Measurements from ENCODE around the gene CLTB. TPM values are rescaled to one million over a fixed set of nuclear protein-coding genes. Genes with fewer than 3 reads are reported as not detected.
"Not testable (repeated sequence)": the region's sequence is repeated elsewhere in the genome, so short reads cannot be mapped to it uniquely, and the experiment has no call there.

Gene CLTB
- total RNA-seq, 1 donor from 2014 or later: 42.0 TPM

- no peak for DNase-seq
Observed at GRCh38 chr5:176427971-176428370, 11.6 kb upstream of the CLTB start.

DNA sequence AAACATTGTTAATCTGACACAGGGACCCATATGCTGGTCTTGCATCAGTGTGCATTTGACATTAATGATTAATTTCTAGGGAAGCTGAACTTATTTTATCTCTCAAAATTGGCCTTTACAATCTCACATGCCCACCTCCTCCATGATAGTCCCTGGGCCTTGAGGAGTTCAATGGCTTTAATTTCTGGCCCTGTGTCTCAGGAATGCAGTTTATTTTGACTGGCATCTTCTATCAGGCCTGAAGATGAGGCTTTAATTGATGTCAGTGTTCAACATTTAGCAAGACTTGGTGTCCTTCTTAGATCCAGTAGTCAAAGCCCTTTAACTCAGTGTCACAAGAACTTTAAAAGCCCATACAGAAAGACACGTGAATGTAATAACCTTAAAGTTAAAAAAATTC is 10.5 kb upstream of the CLTB start:
- no peak for DNase-seq

GRCh38 chr5:176425791-176426190 is 9.5 kb upstream of the CLTB start:
- DNase-seq: no peak

- DNase-seq: no peak
Observed at GRCh38 chr5:176425138-176425537, 8.8 kb upstream of the CLTB start.

DNA sequence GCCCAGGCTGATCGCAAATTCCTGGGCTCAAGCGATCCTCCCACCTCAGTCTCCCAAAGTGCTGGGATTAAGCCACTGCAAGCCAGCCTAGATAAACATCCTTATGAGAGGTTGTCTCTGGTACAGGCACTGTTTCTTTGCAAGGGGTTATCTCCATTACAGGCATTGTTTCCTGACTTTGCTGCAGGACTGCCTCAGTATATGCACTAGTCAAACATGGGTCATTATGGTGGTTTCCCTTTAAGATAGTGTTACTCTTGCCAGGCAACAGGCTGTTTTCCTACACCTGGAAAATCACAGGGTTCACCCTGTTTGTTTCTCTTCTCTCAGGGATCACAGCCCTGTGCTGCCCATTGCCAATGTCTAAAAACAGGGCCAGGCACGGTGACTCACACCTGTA is 7.8 kb upstream of the CLTB start:
- no peak for DNase-seq

- no peak for DNase-seq
Observed at GRCh38 chr5:176420972-176421544, 4.7 kb upstream of the CLTB start.

GRCh38 chr5:176420086-176420485 is 3.7 kb upstream of the CLTB start:
- no peak for DNase-seq

DNA sequence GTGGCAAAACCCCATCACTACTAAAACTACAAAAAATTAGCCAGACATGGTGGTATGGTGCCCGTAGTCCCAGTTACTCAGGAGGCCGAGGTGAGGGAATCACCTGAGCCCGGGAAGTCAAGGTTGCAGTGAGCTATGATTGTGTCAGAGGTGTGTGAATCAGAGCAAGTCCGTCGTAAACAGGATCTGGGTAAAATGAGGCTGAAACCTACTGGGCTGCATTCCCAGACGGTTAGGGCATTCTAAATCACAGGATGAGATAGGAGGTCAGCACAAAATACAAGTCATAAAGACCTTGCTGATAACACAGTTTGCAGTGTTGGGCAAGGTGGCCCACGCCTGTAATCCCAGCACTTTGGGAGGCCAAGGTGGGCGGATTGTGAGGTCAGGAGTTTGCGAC is 1.9 kb upstream of the CLTB start:
- DNase-seq: no peak

- DNase-seq: no peak
Observed at GRCh38 chr5:176416965-176417364, 626 bp upstream of the CLTB start.

DNA sequence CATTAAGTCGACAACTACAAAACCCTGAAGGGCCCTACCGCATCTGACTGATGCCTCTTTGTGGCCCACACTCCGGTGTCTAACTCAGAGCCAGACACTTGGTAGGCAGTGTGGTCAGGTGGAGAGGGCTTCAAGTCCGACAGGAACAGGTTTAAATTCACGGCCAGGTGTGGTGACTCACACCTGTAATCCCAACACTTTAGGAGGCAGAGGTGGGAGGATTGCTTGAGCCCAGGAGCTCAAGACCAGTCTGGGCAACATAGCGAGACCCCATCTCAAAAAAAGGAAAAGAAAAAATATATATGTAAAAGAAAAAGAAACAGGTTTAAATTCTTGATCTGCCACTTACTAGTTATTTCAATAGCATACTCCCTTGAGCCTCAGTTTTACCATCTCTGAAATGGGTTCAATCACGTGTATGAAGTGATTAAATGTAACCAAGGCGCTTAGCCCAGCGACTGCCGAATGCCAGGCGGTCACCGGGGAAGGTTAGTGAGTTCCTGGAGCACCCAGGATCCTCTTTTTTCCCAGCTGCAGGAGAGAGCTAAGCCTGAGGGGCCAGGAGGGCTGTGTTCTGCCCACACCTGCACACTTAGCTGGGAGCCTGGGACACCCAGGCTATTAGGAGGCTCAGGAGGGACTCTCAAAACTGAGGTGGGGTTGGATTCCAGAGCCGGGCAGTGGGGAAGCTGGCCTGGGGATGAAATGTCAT is 943 bp downstream of the CLTB start:
- no peak for DNase-seq

GRCh38 chr5:176414704-176415103 is 1.6 kb downstream of the CLTB start:
- DNase-seq: no peak

GRCh38 chr5:176413709-176414191 is 2.6 kb downstream of the CLTB start:
- no peak for DNase-seq

GRCh38 chr5:176413255-176413565 is 3.1 kb downstream of the CLTB start:
- no peak for DNase-seq

DNA sequence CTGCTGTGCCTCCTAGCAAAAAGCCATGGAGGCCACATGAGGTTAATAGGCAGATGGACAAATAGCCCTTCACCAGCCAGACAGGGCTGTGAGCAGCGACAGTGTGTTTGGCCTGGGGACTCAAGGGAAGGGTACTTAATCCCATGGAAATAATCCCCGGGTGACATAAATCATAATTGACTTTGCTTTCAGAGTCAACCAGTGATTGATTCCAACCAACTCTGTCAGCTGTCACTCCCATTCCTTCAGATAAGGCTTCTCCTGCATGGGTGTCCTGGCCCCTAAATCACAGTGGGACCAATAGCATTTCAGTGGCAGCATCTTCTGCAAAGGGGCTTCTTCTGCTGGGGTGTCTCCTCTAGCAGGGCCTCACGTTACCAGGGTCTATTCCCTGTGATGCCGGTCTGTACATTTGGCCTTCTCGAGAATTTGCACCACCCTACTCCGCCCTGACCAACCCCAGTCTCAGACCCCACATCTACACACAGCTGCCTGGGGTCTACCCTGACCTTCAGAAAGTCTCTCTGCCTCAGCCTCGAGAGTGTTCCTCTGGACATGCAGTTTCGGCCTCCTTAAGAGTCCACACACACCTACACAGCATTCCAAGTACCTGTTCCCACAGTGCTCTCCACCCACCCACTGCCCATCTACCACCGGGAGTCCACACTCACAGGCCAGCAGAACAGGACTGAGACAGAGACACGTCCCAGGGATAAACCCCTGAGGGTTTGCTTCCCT is 3.7 kb downstream of the CLTB start:
- DNase-seq: no peak

- no peak for DNase-seq
Observed at GRCh38 chr5:176410486-176411180, 5.7 kb downstream of the CLTB start.

DNA sequence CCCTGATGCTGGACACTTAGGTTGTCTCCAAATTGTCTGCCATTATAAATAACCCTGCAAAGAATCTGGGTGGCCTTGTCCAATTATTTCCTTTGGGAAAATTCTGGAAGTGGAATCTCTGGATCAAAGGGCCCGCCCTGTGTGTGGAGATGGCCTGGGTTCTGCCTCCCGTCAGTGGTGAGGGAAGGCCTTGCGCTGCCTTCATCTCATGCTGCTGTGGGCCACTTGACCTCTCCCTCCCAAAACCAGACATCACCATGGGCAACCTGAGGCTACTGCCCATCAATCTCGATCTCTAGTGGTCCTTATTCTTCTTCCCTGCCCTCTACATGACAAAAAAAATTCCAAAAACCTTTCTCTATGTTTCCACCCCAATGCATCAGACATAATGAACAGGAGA is 6.6 kb downstream of the CLTB start:
- DNase-seq: no peak

- DNase-seq: no peak
Observed at GRCh38 chr5:176408590-176408989, 7.7 kb downstream of the CLTB start.

- DNase-seq: not testable (repeated sequence)
Observed at GRCh38 chr5:176408252-176408573, 8.1 kb downstream of the CLTB start.

DNA sequence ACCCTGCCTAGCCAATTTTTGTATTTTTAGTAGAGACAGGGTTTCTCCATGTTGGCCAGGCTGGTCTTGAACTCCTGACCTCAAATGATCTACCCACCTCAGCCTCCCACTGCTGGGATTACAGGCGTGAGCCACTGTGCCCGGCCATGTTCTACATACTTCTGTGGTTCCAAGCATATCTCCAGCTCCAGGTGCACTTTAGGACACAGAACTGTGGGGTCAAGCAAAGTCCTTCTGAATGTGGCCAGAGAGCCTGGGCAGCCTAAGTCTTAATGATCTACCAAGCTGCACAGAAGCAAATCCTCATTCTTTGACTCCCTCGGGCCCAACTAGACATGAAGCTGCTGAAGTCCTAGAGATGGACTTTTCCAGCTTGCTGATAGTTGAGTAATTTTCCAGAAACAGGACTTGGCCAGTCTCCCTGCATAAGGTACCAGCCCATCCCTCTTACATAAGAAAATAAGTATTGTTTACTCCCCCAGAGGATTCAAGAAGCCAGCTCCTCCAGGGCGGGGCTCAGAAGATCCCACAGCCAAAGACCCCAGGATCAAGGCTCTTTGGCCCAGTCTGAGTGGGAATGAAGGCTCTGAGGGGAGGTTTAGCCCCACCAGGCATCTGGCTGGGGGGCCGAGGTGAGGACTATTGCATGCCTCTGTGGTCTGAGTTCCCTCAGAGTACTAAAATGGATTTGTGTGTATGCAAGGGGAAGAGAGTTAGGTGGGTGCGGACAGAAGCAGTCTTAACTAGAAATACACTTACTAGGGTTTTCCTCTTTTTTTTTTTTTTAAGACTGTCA is 8.7 kb downstream of the CLTB start:
- no peak for DNase-seq

GRCh38 chr5:176406436-176407052 is 9.8 kb downstream of the CLTB start:
- DNase-seq: no peak

- no peak for DNase-seq
Observed at GRCh38 chr5:176405656-176406435, 10.5 kb downstream of the CLTB start.
